AG04450 (cell line): Measurements from ENCODE around the gene IKBKE. TPM values are rescaled to one million over a fixed set of nuclear protein-coding genes. Genes with fewer than 3 reads are reported as not detected.

Experiments
- CTCF ChIA-PET: fragments of 300-600, 350-600 bp; formaldehyde crosslinking; extraction: SDS; loops from one replicate; lab custom pipeline; 2022; ENCODE audit warnings: antibody characterized with exemption, inconsistent platforms; lab: Charles Lee
- POLR2A ChIA-PET: fragments of 350-600 bp; formaldehyde crosslinking; extraction: SDS; loops from one replicate; lab custom pipeline; 2021; ENCODE audit warnings: antibody characterized with exemption, inconsistent platforms; lab: Yijun Ruan, JAX
- DNase-seq: peaks from one replicate; pipeline ENCODE4 v3.0.0-alpha.2; 2011; ENCODE audit warnings: low read depth, low spot score
- H3K27ac ChIP-seq: one replicate; pipeline ENCODE4 v1.5.1; 2012; ENCODE audit warnings: low read depth, low read length, control low read depth
- H3K27me3 ChIP-seq: one replicate; pipeline ENCODE4 v1.6.0; 2012; ENCODE audit warnings: low read length; ENCODE audit not compliant: control insufficient read depth, insufficient read depth
- H3K4me3 ChIP-seq: 2 replicates; pipeline ENCODE4 v1.5.1; 2011; ENCODE audit warnings: mild to moderate bottlenecking, low read depth, low read length, control low read depth
- H3K9me3 ChIP-seq: 2 replicates; pipeline ENCODE4 v1.5.1; 2012; ENCODE audit warnings: low read length; ENCODE audit not compliant: control insufficient read depth, insufficient read depth
- polyA plus RNA-seq: library from polyadenylated mRNA; depleted of rRNA; stranded (reverse); fragments of >200 nt; gene quantifications from 2 replicates; pipeline ENCODE4 v1.2.3, GENCODE V29; 2011
- TF ChIP-seq, protein P1 (sequence below): IDR thresholded peaks from 2 replicates; pipeline ENCODE4 v1.5.1; 2011; ENCODE audit warnings: low read depth, low read length, control low read depth, inconsistent platforms

IKBKE gene
- polyA plus RNA-seq, 1 experiment, result 20.8 TPM

DNA sequence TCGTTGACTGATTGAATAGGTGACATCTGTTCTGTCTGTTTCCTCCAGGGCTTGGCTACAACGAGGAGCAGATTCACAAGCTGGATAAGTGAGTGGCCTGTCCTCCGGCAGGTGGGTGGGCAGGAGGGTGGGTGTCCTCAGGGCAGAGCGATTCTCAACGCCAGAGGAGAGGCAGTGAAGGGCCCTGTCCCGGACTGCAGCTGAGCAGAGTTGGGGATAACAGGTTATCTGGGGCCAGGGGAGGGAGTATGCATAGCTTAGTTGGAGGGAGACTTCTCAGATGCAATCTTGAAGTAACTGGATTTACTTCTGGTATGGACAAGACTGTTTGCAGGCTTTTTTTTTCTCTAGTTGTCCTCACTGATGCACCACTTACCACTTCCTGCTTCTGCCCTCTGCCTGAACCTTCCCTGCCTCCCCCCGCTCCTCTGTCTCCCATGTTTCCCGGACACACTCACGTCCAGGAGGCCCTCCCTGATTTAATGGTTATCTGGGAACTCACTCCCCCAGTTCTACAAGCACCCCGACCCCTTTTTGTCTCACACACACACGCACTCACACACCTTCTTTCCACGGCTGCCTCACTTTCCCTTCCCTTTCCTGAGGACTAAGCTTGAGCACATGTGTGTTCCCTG lies 20.6 kb downstream of the IKBKE start:
- TF ChIP-seq, protein P1, sequence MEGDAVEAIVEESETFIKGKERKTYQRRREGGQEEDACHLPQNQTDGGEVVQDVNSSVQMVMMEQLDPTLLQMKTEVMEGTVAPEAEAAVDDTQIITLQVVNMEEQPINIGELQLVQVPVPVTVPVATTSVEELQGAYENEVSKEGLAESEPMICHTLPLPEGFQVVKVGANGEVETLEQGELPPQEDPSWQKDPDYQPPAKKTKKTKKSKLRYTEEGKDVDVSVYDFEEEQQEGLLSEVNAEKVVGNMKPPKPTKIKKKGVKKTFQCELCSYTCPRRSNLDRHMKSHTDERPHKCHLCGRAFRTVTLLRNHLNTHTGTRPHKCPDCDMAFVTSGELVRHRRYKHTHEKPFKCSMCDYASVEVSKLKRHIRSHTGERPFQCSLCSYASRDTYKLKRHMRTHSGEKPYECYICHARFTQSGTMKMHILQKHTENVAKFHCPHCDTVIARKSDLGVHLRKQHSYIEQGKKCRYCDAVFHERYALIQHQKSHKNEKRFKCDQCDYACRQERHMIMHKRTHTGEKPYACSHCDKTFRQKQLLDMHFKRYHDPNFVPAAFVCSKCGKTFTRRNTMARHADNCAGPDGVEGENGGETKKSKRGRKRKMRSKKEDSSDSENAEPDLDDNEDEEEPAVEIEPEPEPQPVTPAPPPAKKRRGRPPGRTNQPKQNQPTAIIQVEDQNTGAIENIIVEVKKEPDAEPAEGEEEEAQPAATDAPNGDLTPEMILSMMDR, result no peak
- CTCF ChIA-PET, result interaction anchor here (0.7 to 4.7 kb wide), 44 partner anchors 8 to 1009 kb away, joined by 3 to 86 read pairs (median 4); partner anchors contain the start of genes DYRK3, EIF2D, IKBKE and RASSF5
- Histone ChIP-seq H3K9me3 (no peaks in the 10 kb centered on the region), H3K27ac (no peak overlapping the region), H3K27me3 (no peaks in the 10 kb centered on the region), H3K4me3 (no peak overlapping the region)
- POLR2A ChIA-PET, result interaction anchor here (0.8 kb wide), 1 partner anchor 16 kb away, joined by 3 read pairs; the partner anchor contains the start of gene RASSF5
- no peak for DNase-seq

DNA sequence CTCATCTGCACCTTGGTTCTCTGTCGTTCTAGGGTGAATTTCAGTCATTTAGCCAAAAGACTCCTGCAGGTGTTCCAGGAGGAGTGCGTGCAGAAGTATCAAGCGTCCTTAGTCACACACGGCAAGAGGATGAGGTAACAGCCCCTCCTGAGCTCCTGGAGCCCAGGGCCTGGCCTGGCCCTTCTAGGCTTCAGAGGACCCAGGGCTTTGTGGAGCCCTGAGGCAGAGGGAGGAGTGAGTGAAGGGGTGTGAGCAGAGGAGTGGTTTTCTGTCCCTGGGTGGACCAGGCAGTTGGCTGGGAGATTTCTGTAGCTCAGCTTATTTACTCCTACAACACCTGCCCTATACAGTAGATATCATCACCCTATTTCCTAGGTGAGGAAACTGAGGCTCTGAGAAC lies 21.3 kb downstream of the IKBKE start:
- ChIA-PET CTCF (interaction anchor here (0.7 to 4.7 kb wide), 14 partner anchors 7 to 421 kb away, joined by 3 to 86 read pairs (median 12); partner anchors contain the start of genes DYRK3 and EIF2D), POLR2A (no interaction called here)
- TF ChIP-seq, protein P1, result no peak
- Histone ChIP-seq H3K27ac (no peak overlapping the region), H3K27me3 (no peaks in the 10 kb centered on the region), H3K9me3 (no peaks in the 10 kb centered on the region), H3K4me3 (no peak overlapping the region)
- no peak for DNase-seq

DNA sequence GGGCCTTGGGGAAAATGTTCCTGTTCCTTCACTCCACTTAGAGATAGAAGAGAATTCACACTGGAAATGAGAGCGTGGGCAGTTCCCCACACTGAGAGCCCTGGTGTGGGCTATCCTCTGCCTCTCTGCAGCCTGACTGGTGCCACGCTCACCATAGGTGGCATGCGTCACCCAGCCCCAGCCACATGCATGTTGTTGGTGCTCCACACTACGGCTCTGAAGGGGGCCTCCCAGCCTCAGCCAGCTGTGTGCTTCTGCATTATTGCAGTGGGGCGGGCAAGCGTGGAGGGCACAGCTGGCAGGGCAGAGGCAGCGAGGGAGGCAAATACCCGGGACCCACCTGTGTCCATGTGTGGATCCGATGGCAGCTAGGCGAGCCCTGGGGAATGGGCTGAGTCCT lies 22.3 kb downstream of the IKBKE start:
- DNase-seq, result no peak
- TF ChIP-seq, protein P1, result no peak
- POLR2A ChIA-PET, result interaction anchor here (1.5 kb wide), 1 partner anchor 90 kb away, joined by 3 read pairs; no protein-coding TSS in a partner anchor

DNA sequence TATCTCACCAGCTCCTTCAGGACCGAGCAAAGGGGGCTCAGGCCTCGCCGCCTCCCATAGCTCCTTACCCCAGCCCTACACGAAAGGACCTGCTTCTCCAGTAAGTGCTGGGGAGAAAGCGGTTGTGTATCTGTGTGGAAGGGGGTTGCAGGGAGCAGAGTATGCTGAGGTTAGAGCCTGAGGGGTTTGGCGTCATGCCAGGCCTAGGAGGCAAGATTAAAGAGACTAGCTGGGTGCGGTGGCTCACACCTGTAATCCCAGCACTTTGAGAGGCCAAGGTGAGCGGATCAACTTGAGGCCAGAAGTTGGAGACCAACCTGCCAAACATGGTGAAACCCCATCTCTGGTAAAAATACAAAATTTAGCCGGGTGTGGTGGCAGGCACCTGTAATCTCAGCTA lies 23.0 kb downstream of the IKBKE start:
- TF ChIP-seq, protein P1, result no peak
- ChIA-PET CTCF (interaction anchor here (0.7 to 4.7 kb wide), 7 partner anchors 14 to 138 kb away, joined by 3 to 86 read pairs (median 3); no protein-coding TSS in a partner anchor), POLR2A (interaction anchor here (0.7 to 1.5 kb wide), 2 partner anchors 11 to 90 kb away, joined by 3 read pairs; no protein-coding TSS in a partner anchor)
- no peak for DNase-seq
- no peak overlapping the region for H3K27ac ChIP-seq
- no peaks in the 10 kb centered on the region for H3K9me3 ChIP-seq
- no peaks in the 10 kb centered on the region for H3K27me3 ChIP-seq
- no peak overlapping the region for H3K4me3 ChIP-seq

More for the DNA sequence above, 22.3 kb downstream of the IKBKE start:
- no peaks in the 10 kb centered on the region for H3K9me3 ChIP-seq
- no peak overlapping the region for H3K4me3 ChIP-seq
- H3K27ac ChIP-seq, result no peak overlapping the region
- CTCF ChIA-PET, result interaction anchor here (1.1 to 4.7 kb wide), 3 partner anchors 13 to 139 kb away, joined by 3 to 86 read pairs (median 3); no protein-coding TSS in a partner anchor
- no peaks in the 10 kb centered on the region for H3K27me3 ChIP-seq

DNA sequence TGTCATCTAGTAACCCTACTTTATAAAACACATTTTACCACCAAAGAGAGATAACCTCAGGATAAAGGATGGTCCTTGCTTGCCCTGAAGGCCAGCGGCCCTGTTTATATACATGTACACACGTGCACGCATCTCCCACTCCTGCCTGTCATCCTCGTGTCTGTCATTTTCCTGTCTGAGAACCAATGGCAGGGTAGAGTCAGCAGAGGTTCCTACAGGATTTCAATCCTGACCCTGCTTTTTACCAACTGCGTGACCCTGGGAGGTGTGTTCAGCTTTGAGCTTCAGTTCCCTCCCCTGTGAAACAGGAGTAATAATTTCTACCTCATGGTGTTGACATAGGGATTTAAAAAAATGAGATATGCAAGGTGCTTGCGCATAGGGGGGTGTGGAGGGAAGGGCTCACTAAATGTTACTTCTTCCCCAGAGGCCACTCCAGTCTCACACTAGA lies 24.8 kb downstream of the IKBKE start:
- H3K4me3 ChIP-seq, result no peak overlapping the region
- ChIA-PET POLR2A (interaction anchor here (0.6 kb wide), 1 partner anchor 24 kb away, joined by 4 read pairs; no protein-coding TSS in a partner anchor), CTCF (interaction anchor here (1.5 to 4.1 kb wide), 4 partner anchors 12 to 88 kb away, joined by 3 to 13 read pairs (median 12); no protein-coding TSS in a partner anchor)
- H3K27ac ChIP-seq, result no peak overlapping the region
- no peaks in the 10 kb centered on the region for H3K27me3 ChIP-seq
- TF ChIP-seq, protein P1, result no peak
- no peak for DNase-seq
- no peaks in the 10 kb centered on the region for H3K9me3 ChIP-seq
